ENCODE data around the gene KCNK5.

The KCNK5 gene

GRCh38 chr6:39228992-39229767 lies at the start of gene KCNK5:
TSS of gene KCNK5 (minus strand) at chr6:39229475. CDS start at chr6:39229111, 364 bp downstream.
- Histone ChIP-seq H3K4me1 (ENCODE audit: control insufficient read depth, insufficient read depth, low read length) (peaks cover 14% of the 10 kb centered on the region), H3K9me3 (ENCODE audit: control insufficient read depth in 2 of 2, low read length in 2 of 2) (no peaks in the 10 kb centered on the region), H3K4me3 (ENCODE audit: low read length in 2 of 2) (peak within 1 kb of the TSS; percentile 58 to 73), H3K27ac (ENCODE audit: low read length) (no peak within 1 kb of the TSS), H3K27me3 (ENCODE audit: control insufficient read depth in 1 of 2, insufficient read depth in 2 of 2, low read length in 2 of 2) (peaks cover 22 to 28% of the 10 kb centered on the region in 2 donors), H3K36me3 (ENCODE audit: control insufficient read depth in 2 of 2, insufficient read depth in 2 of 2, low read length in 2 of 2) (no peaks in the 10 kb centered on the region), H3K9ac (ENCODE audit: low read length in 2 of 2) (peak within 1 kb of the TSS in 1 of 2 donors; percentile 21)

GRCh38 chr6:39276379-39276995 lies 47.2 kb upstream of the KCNK5 start:
- H3K4me3 ChIP-seq (ENCODE audit: low read length in 2 of 2): no peak overlapping the region
- H3K9ac ChIP-seq (ENCODE audit: low read length in 2 of 2): no peak overlapping the region
- H3K27ac ChIP-seq (ENCODE audit: low read length): no peak overlapping the region
- H3K4me1 ChIP-seq (ENCODE audit: control insufficient read depth, insufficient read depth, low read length): no peaks in the 10 kb centered on the region
- no peaks in the 10 kb centered on the region for H3K9me3 ChIP-seq (ENCODE audit: control insufficient read depth in 2 of 2, low read length in 2 of 2)
- H3K36me3 ChIP-seq (ENCODE audit: control insufficient read depth in 2 of 2, insufficient read depth in 2 of 2, low read length in 2 of 2): no peaks in the 10 kb centered on the region
- peaks cover 0 to 3% of the 10 kb centered on the region in 2 donors for H3K27me3 ChIP-seq (ENCODE audit: control insufficient read depth in 1 of 2, insufficient read depth in 2 of 2, low read length in 2 of 2)

- H3K9me3 ChIP-seq (ENCODE audit: control insufficient read depth in 2 of 2, low read length in 2 of 2): no peaks in the 10 kb centered on the region
- peaks cover 0 to 2% of the 10 kb centered on the region in 2 donors for H3K27me3 ChIP-seq (ENCODE audit: control insufficient read depth in 1 of 2, insufficient read depth in 2 of 2, low read length in 2 of 2)
- no peaks in the 10 kb centered on the region for H3K36me3 ChIP-seq (ENCODE audit: control insufficient read depth in 2 of 2, insufficient read depth in 2 of 2, low read length in 2 of 2)
- H3K4me1 ChIP-seq (ENCODE audit: control insufficient read depth, insufficient read depth, low read length): no peaks in the 10 kb centered on the region
- H3K27ac ChIP-seq (ENCODE audit: low read length): no peak overlapping the region
- H3K9ac ChIP-seq (ENCODE audit: low read length in 2 of 2): no peak overlapping the region
- H3K4me3 ChIP-seq (ENCODE audit: low read length in 2 of 2): no peak overlapping the region
Observed at GRCh38 chr6:39274903-39275302, 45.6 kb upstream of the KCNK5 start.

- no peak overlapping the region for H3K4me3 ChIP-seq (ENCODE audit: low read length in 2 of 2)
- H3K36me3 ChIP-seq (ENCODE audit: control insufficient read depth in 2 of 2, insufficient read depth in 2 of 2, low read length in 2 of 2): no peaks in the 10 kb centered on the region
- H3K9me3 ChIP-seq (ENCODE audit: control insufficient read depth in 2 of 2, low read length in 2 of 2): no peaks in the 10 kb centered on the region
- H3K9ac ChIP-seq (ENCODE audit: low read length in 2 of 2): no peak overlapping the region
- H3K27ac ChIP-seq (ENCODE audit: low read length): no peak overlapping the region
- H3K27me3 ChIP-seq (ENCODE audit: control insufficient read depth in 1 of 2, insufficient read depth in 2 of 2, low read length in 2 of 2): peaks cover 0 to 2% of the 10 kb centered on the region in 2 donors
- no peaks in the 10 kb centered on the region for H3K4me1 ChIP-seq (ENCODE audit: control insufficient read depth, insufficient read depth, low read length)
Observed at GRCh38 chr6:39274471-39274870, 45.2 kb upstream of the KCNK5 start.

- Histone ChIP-seq H3K36me3 (ENCODE audit: control insufficient read depth in 2 of 2, insufficient read depth in 2 of 2, low read length in 2 of 2) (no peaks in the 10 kb centered on the region), H3K9ac (ENCODE audit: low read length in 2 of 2) (no peak overlapping the region), H3K4me1 (ENCODE audit: control insufficient read depth, insufficient read depth, low read length) (no peaks in the 10 kb centered on the region), H3K27me3 (ENCODE audit: control insufficient read depth in 1 of 2, insufficient read depth in 2 of 2, low read length in 2 of 2) (peaks cover 0 to 2% of the 10 kb centered on the region in 2 donors), H3K4me3 (ENCODE audit: low read length in 2 of 2) (no peak overlapping the region), H3K9me3 (ENCODE audit: control insufficient read depth in 2 of 2, low read length in 2 of 2) (no peaks in the 10 kb centered on the region), H3K27ac (ENCODE audit: low read length) (no peak overlapping the region)
Observed at GRCh38 chr6:39273406-39273821, 44.1 kb upstream of the KCNK5 start.

GRCh38 chr6:39269961-39270360 lies 40.7 kb upstream of the KCNK5 start:
- no peaks in the 10 kb centered on the region for H3K9me3 ChIP-seq (ENCODE audit: control insufficient read depth in 2 of 2, low read length in 2 of 2)
- no peak overlapping the region for H3K9ac ChIP-seq (ENCODE audit: low read length in 2 of 2)
- no peaks in the 10 kb centered on the region for H3K36me3 ChIP-seq (ENCODE audit: control insufficient read depth in 2 of 2, insufficient read depth in 2 of 2, low read length in 2 of 2)
- H3K27ac ChIP-seq (ENCODE audit: low read length): no peak overlapping the region
- H3K27me3 ChIP-seq (ENCODE audit: control insufficient read depth in 1 of 2, insufficient read depth in 2 of 2, low read length in 2 of 2): no peaks in the 10 kb centered on the region
- no peaks in the 10 kb centered on the region for H3K4me1 ChIP-seq (ENCODE audit: control insufficient read depth, insufficient read depth, low read length)
- no peak overlapping the region for H3K4me3 ChIP-seq (ENCODE audit: low read length in 2 of 2)

GRCh38 chr6:39268721-39269120 lies 39.4 kb upstream of the KCNK5 start:
- H3K4me1 ChIP-seq (ENCODE audit: control insufficient read depth, insufficient read depth, low read length): no peaks in the 10 kb centered on the region
- H3K9me3 ChIP-seq (ENCODE audit: control insufficient read depth in 2 of 2, low read length in 2 of 2): no peaks in the 10 kb centered on the region
- H3K9ac ChIP-seq (ENCODE audit: low read length in 2 of 2): no peak overlapping the region
- no peak overlapping the region for H3K27ac ChIP-seq (ENCODE audit: low read length)
- no peak overlapping the region for H3K4me3 ChIP-seq (ENCODE audit: low read length in 2 of 2)
- no peaks in the 10 kb centered on the region for H3K27me3 ChIP-seq (ENCODE audit: control insufficient read depth in 1 of 2, insufficient read depth in 2 of 2, low read length in 2 of 2)
- no peaks in the 10 kb centered on the region for H3K36me3 ChIP-seq (ENCODE audit: control insufficient read depth in 2 of 2, insufficient read depth in 2 of 2, low read length in 2 of 2)

GRCh38 chr6:39268171-39268570 lies 38.9 kb upstream of the KCNK5 start:
- Histone ChIP-seq H3K9me3 (ENCODE audit: control insufficient read depth in 2 of 2, low read length in 2 of 2) (no peaks in the 10 kb centered on the region), H3K36me3 (ENCODE audit: control insufficient read depth in 2 of 2, insufficient read depth in 2 of 2, low read length in 2 of 2) (no peaks in the 10 kb centered on the region), H3K9ac (ENCODE audit: low read length in 2 of 2) (no peak overlapping the region), H3K27ac (ENCODE audit: low read length) (no peak overlapping the region), H3K4me3 (ENCODE audit: low read length in 2 of 2) (no peak overlapping the region), H3K4me1 (ENCODE audit: control insufficient read depth, insufficient read depth, low read length) (no peaks in the 10 kb centered on the region), H3K27me3 (ENCODE audit: control insufficient read depth in 1 of 2, insufficient read depth in 2 of 2, low read length in 2 of 2) (no peaks in the 10 kb centered on the region)

- H3K27ac ChIP-seq (ENCODE audit: low read length): no peak overlapping the region
- H3K4me1 ChIP-seq (ENCODE audit: control insufficient read depth, insufficient read depth, low read length): no peaks in the 10 kb centered on the region
Observed at GRCh38 chr6:39266782-39267355, 37.6 kb upstream of the KCNK5 start.

GRCh38 chr6:39266375-39266774 lies 37.1 kb upstream of the KCNK5 start:
- Histone ChIP-seq H3K27ac (ENCODE audit: low read length) (no peak overlapping the region), H3K4me1 (ENCODE audit: control insufficient read depth, insufficient read depth, low read length) (no peaks in the 10 kb centered on the region), H3K4me3 (ENCODE audit: low read length in 2 of 2) (no peak overlapping the region), H3K9me3 (ENCODE audit: control insufficient read depth in 2 of 2, low read length in 2 of 2) (no peaks in the 10 kb centered on the region), H3K9ac (ENCODE audit: low read length in 2 of 2) (no peak overlapping the region), H3K27me3 (ENCODE audit: control insufficient read depth in 1 of 2, insufficient read depth in 2 of 2, low read length in 2 of 2) (no peaks in the 10 kb centered on the region), H3K36me3 (ENCODE audit: control insufficient read depth in 2 of 2, insufficient read depth in 2 of 2, low read length in 2 of 2) (no peaks in the 10 kb centered on the region)

More at GRCh38 chr6:39266782-39267355, 37.6 kb upstream of the KCNK5 start:
- Histone ChIP-seq H3K27me3 (ENCODE audit: control insufficient read depth in 1 of 2, insufficient read depth in 2 of 2, low read length in 2 of 2) (no peaks in the 10 kb centered on the region), H3K36me3 (ENCODE audit: control insufficient read depth in 2 of 2, insufficient read depth in 2 of 2, low read length in 2 of 2) (no peaks in the 10 kb centered on the region), H3K9ac (ENCODE audit: low read length in 2 of 2) (no peak overlapping the region), H3K9me3 (ENCODE audit: control insufficient read depth in 2 of 2, low read length in 2 of 2) (no peaks in the 10 kb centered on the region), H3K4me3 (ENCODE audit: low read length in 2 of 2) (no peak overlapping the region)

Data from stomach smooth muscle (tissue), 2 donors.